Subcutaneous abdominal adipose tissue (tissue), 5 donors: ENCODE data around the gene RNF138.

Source experiments
- H3K27ac ChIP-seq: one replicate; pipeline ENCODE4 v1.7.0; 2013; ENCODE audit warnings: low read depth, mild to moderate bottlenecking, inconsistent platforms, low read length, moderate library complexity
- H3K27me3 ChIP-seq, 5 donors: one replicate each; pipeline ENCODE4 v1.7.0; 2013; ENCODE audit warnings: low read length in 5 of 5, inconsistent platforms in 1 of 5; ENCODE audit not compliant: control insufficient read depth in 5 of 5, insufficient read depth in 4 of 5
- H3K36me3 ChIP-seq, 5 donors: one replicate each; pipeline ENCODE4 v1.7.0; 2013; ENCODE audit warnings: low read length in 5 of 5; ENCODE audit not compliant: control insufficient read depth in 5 of 5, insufficient read depth in 5 of 5
- H3K4me1 ChIP-seq, 5 donors: one replicate each; pipeline ENCODE4 v1.7.0; 2013; ENCODE audit warnings: low read length in 5 of 5, mild to moderate bottlenecking in 3 of 5, moderate library complexity in 1 of 5; ENCODE audit not compliant: control insufficient read depth in 5 of 5, insufficient read depth in 5 of 5
- H3K4me3 ChIP-seq, 5 donors: one replicate each; pipeline ENCODE4 v1.7.0; 2013; ENCODE audit warnings: low read length in 5 of 5, low read depth in 1 of 5
- H3K9ac ChIP-seq, 5 donors: one replicate each; pipeline ENCODE4 v1.7.0; 2013; ENCODE audit warnings: low read length in 5 of 5, mild to moderate bottlenecking in 4 of 5, moderate library complexity in 3 of 5
- H3K9me3 ChIP-seq, 5 donors: one replicate each; pipeline ENCODE4 v1.7.0; 2013; ENCODE audit warnings: low read length in 5 of 5; ENCODE audit not compliant: control insufficient read depth in 5 of 5
- donor health status: healthy.
- donor health status: healthy.
- donor health status: healthy.
- donor health status: healthy.
- donor health status: healthy.

Gene RNF138

GRCh38 chr18:32093523-32093922, 1.8 kb downstream of the RNF138 start:
- H3K9ac ChIP-seq, result peak overlapping the region; percentile 79 to 95 (median 93)
- H3K27me3 ChIP-seq, result no peaks in the 10 kb centered on the region
- no peaks in the 10 kb centered on the region for H3K9me3 ChIP-seq
- H3K27ac ChIP-seq, result peak overlapping the region; percentile 98
- H3K36me3 ChIP-seq, result peaks cover 0 to 4% (median 2%) of the 10 kb centered on the region in 5 donors
- H3K4me1 ChIP-seq, result peaks cover 2 to 29% (median 18%) of the 10 kb centered on the region in 5 donors
- H3K4me3 ChIP-seq, result peak overlapping the region; percentile 78 to 93 (median 82)

- H3K9me3 ChIP-seq, result no peaks in the 10 kb centered on the region
- no peak overlapping the region for H3K9ac ChIP-seq
- peaks cover 0 to 4% (median 2%) of the 10 kb centered on the region in 5 donors for H3K36me3 ChIP-seq
- no peak overlapping the region for H3K27ac ChIP-seq
- no peak overlapping the region for H3K4me3 ChIP-seq
- peaks cover 2 to 34% (median 25%) of the 10 kb centered on the region in 5 donors for H3K4me1 ChIP-seq
- H3K27me3 ChIP-seq, result no peaks in the 10 kb centered on the region
Observed at GRCh38 chr18:32095192-32095899, 3.7 kb downstream of the RNF138 start.

- Histone ChIP-seq H3K4me3 (no peak overlapping the region), H3K9me3 (no peaks in the 10 kb centered on the region), H3K4me1 (peaks cover 2 to 34% (median 25%) of the 10 kb centered on the region in 5 donors), H3K27ac (no peak overlapping the region), H3K9ac (no peak overlapping the region), H3K36me3 (peaks cover 0 to 4% (median 2%) of the 10 kb centered on the region in 5 donors), H3K27me3 (no peaks in the 10 kb centered on the region)
Observed at GRCh38 chr18:32095900-32096229, 4.2 kb downstream of the RNF138 start.

- Histone ChIP-seq H3K4me3 (no peak overlapping the region), H3K27ac (no peak overlapping the region), H3K9ac (no peak overlapping the region), H3K4me1 (peaks cover 2 to 29% (median 20%) of the 10 kb centered on the region in 5 donors), H3K27me3 (no peaks in the 10 kb centered on the region), H3K9me3 (no peaks in the 10 kb centered on the region), H3K36me3 (peaks cover 0 to 4% (median 2%) of the 10 kb centered on the region in 5 donors)
Observed at GRCh38 chr18:32096946-32097345, 5.3 kb downstream of the RNF138 start.

- Histone ChIP-seq H3K4me3 (no peak overlapping the region), H3K36me3 (no peaks in the 10 kb centered on the region), H3K27ac (no peak overlapping the region), H3K9me3 (no peaks in the 10 kb centered on the region), H3K9ac (no peak overlapping the region), H3K4me1 (peaks cover 0 to 5% (median 4%) of the 10 kb centered on the region in 5 donors), H3K27me3 (no peaks in the 10 kb centered on the region)
Observed at GRCh38 chr18:32104516-32104915, 12.8 kb downstream of the RNF138 start.

- H3K9me3 ChIP-seq, result no peaks in the 10 kb centered on the region
Observed at GRCh38 chr18:32110005-32110404, 18.3 kb downstream of the RNF138 start.

GRCh38 chr18:32111706-32112105, 20.0 kb downstream of the RNF138 start:
- Histone ChIP-seq H3K36me3 (peaks cover 6 to 25% (median 11%) of the 10 kb centered on the region in 5 donors), H3K4me3 (no peak overlapping the region), H3K9ac (no peak overlapping the region), H3K9me3 (no peaks in the 10 kb centered on the region), H3K4me1 (peaks cover 0 to 2% (median 0%) of the 10 kb centered on the region in 5 donors), H3K27ac (no peak overlapping the region), H3K27me3 (no peaks in the 10 kb centered on the region)

More at GRCh38 chr18:32110005-32110404, 18.3 kb downstream of the RNF138 start:
- H3K36me3 ChIP-seq, result peaks cover 0 to 14% (median 6%) of the 10 kb centered on the region in 5 donors
- no peak overlapping the region for H3K4me3 ChIP-seq
- H3K9ac ChIP-seq, result no peak overlapping the region
- no peak overlapping the region for H3K27ac ChIP-seq
- peaks cover 0 to 2% (median 0%) of the 10 kb centered on the region in 5 donors for H3K4me1 ChIP-seq
- no peaks in the 10 kb centered on the region for H3K27me3 ChIP-seq

- peaks cover 6 to 33% (median 18%) of the 10 kb centered on the region in 5 donors for H3K36me3 ChIP-seq
- H3K9me3 ChIP-seq, result no peaks in the 10 kb centered on the region
- H3K4me1 ChIP-seq, result peaks cover 0 to 2% (median 0%) of the 10 kb centered on the region in 5 donors
- H3K4me3 ChIP-seq, result no peak overlapping the region
- no peak overlapping the region for H3K9ac ChIP-seq
- H3K27ac ChIP-seq, result no peak overlapping the region
- no peaks in the 10 kb centered on the region for H3K27me3 ChIP-seq
Observed at GRCh38 chr18:32112826-32113225, 21.2 kb downstream of the RNF138 start.

GRCh38 chr18:32114293-32114942, 22.7 kb downstream of the RNF138 start:
- Histone ChIP-seq H3K4me1 (peaks cover 0 to 2% (median 0%) of the 10 kb centered on the region in 5 donors), H3K27ac (no peak overlapping the region), H3K27me3 (no peaks in the 10 kb centered on the region), H3K4me3 (no peak overlapping the region), H3K9ac (no peak overlapping the region), H3K36me3 (peaks cover 7 to 38% (median 18%) of the 10 kb centered on the region in 5 donors), H3K9me3 (no peaks in the 10 kb centered on the region)

GRCh38 chr18:32122039-32122438, 30.4 kb downstream of the RNF138 start:
- no peak overlapping the region for H3K27ac ChIP-seq
- no peak overlapping the region for H3K9ac ChIP-seq
- no peaks in the 10 kb centered on the region for H3K9me3 ChIP-seq
- no peaks in the 10 kb centered on the region for H3K4me1 ChIP-seq
- no peak overlapping the region for H3K4me3 ChIP-seq
- no peaks in the 10 kb centered on the region for H3K27me3 ChIP-seq
- H3K36me3 ChIP-seq, result peaks cover 8 to 35% (median 32%) of the 10 kb centered on the region in 5 donors
